HG03460 (cell line): ENCODE results near the gene FAM174C.
"Not testable (repeated sequence)": the region's sequence is repeated elsewhere in the genome, so short reads cannot be mapped to it uniquely, and the experiment has no call there.

Experiments used
- ATAC-seq: cut with Tn5 transposase; IDR thresholded peaks from one replicate; pipeline ENCODE4 v1.9.1; 2021; ENCODE audit not compliant: unreplicated experiment

Gene FAM174C

DNA sequence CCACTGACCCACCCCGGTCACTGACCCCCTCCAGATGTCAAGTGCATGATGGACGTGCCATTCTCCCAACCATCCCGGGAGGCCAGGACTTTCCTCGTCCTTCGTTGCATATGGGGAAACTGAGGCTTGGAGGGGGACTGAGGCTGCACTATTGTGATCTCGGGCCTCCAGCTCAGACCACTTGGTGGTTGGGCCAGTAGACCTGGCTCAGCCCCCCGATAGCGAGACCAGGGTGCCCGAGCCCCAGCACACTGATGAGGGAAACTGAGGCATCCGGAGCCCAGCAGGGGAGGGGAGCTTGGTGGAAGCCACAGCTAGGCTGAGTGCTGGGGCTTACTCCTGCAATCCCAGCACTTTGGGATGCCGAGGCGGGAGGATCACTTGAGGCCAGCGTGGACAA lies 20.7 kb downstream of the FAM174C start:
- no peak for ATAC-seq

DNA sequence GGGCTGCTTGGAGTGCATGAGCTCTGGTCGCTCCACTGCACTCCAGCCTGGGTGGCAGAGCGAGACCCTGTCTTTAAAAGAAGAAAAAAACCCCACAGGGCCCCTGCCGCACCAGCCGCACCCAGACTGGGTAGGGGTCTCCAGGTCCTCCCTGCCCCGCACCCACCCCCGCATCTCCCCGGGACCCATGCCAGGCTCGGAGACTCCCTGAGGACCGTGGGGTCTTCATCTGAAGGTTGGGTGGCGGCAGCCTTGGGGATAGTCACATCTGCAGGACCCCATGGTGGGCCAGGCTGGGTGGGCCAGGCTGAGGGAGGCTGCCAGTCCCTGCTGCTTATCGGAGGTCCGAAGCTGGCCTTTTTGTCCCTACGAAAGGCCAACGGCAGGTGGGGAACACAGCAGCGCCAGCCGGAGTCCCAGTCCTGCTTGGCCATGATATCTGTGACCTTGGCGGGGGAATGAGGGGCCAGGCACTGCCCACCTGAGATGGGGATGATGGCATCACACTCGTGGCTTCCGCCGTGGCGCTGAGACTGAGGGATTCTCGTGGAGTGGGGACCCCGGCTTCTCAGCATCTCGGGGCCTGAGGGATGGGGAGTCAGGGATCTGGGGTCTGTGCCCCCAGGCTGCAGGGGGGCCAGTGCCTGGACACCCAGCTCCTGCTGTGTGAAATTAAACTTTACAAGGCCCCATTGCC lies 21.4 kb downstream of the FAM174C start:
- ATAC-seq, result no peak

DNA sequence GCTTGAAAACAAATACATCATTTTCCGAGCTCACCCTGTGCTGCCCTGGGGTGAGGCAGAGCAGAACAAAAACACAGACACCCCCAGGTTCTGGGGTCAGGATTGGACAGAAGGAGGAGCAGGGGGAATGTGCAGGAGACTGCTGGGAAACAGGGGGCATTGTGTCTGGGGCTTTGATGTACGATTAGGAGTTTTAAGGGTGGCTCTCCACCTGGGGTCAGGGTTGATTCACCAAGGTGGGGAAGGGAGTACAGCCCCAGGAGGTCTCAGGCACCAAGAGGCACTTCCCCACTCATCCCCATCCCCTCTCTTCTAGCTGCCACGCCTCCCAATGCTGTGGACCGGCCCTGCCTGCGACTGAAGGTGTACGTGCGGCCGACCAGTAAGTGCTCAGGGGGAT lies 22.9 kb downstream of the FAM174C start:
- no peak for ATAC-seq

DNA sequence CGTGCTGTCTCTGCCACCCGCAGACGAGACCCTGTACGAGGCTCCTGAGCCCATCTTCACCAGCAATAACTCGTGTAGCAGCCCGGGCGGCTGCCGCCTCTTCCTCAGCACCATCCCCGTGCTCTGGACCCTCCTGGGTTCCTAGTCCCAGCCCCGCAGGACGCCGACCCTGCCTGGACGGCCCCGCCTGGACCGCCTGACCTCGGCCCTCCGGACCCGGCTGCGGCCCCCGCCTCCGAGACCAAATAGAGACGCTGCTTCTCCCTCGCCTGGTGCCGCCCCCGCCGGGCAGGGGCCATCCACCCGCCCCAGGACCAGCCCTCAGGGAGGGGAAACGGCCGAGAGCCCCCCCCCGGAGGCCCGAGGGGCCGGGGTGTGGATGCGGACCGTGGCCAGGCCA lies 24.5 kb downstream of the FAM174C start:
- no peak for ATAC-seq

DNA sequence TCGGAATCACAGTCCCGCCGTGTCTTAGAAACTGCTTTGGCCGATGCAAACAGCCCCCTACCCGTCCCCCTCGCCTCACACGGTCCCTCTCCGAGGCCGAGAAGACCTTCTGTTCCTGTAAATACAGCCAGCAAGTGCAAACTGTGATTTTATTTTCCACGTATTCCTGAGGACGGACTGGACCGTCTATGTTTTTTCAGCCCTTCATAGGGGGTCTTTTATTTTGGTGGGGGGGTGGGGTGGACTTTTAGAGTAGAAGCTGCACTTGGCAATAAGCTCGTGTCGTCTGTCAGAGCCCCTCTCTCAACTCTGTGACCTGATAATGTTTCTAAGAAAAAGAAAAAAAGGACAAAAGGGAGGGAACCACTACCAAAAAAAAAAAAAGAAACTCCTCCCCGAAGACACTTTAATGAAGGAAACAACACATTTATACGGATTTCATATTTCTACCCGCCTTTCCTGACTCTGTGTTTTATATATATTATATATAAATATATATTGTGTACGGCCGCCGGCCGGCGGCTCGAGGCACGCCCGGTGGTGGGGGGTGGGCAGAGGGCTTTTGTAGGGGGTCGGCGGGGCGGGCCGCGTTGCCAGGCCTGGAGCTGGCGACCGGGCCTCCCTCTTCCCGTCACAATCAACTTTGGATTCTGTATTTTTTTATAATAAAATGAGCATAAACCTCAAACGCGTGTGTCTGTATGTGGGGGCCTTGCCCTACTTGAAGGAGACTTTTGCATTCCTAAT lies 25.6 kb downstream of the FAM174C start:
- ATAC-seq, result no peak

DNA sequence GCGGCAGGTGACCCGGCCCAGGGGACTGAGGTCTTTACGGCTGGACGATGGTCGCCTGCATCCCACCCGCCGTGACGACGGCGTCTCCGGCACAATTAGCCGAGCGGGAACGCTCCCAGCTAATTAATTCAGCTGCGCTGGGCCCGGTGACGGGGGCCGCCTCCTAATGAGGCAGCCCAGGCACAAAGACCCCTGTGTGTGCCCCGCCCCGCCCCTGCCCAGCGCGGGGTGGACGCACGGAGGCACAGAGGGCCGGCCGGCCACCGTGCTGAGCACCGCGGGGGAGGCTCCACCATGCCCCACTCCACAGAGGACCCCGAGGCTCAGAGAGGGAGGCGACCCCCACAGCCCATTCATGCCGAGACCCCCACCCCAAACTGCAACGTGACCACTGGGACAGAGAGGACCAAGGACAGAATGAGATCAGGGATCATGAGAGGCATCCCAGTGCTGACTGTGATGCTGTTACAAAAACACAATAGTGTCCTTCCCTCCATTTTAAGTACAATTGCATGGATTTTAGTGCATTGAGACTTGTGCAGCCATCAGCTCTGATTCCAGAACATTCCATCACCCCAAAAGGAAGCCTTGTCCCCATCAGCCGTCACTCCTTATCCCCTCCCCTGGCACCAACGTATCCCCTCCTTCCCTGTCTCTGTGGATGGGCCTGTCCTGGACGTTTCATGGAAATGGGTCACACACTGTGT lies 27.4 kb downstream of the FAM174C start:
- no peak for ATAC-seq

DNA sequence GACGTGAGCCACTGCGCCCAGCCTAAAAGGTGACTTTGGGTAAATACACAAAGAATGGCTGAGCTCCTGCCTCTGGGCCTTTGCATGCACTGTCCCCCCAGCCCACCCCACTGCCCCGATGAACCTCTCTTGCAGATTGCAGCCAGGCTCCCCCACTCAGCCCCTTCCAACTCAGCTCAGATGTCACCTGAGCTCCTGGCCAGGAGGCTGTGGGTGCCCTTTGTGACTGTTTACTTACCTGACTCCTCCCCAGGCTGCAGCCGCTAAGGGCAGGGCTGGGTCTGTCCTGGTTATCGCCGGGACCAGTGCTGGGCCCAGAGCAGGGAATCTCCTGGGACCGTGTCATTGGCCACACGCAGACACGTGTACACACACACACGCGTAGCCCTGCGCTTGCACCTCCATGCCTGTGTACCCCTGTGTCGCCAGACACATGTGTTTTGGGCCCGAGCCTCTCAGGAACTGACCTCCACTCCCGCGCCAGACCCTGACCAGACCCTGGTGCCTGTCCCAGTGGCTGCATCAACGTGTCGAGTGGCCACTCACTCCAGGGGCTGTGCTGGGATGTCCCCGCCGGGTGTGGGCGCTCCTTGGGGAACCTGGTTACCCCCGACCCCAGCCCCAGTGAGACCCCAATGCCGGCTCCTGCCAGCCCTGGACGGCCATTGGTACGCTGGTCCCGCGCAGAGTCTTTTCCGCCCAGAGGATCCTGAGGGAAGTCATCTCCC lies 29.0 kb downstream of the FAM174C start:
- ATAC-seq, result no peak

DNA sequence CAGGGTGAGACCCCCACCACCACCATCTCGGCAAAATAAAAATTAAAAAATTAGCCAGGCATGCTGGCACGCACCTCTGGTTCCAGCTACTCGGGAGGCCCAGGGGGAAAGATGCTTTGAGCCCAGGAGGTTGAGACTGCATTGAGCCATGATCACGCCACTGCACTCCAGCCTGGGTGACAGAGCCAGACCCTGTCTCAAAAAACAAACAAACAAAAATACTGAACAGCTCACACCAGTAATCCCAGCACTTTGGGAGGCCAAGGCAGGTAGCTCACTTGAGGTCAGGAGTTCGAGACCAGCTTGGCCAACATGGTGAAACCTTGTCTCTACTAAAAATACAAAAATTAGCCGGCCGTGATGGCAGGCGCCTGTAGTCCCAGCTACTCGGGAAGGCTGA lies 30.0 kb downstream of the FAM174C start:
- not testable (repeated sequence) for ATAC-seq

DNA sequence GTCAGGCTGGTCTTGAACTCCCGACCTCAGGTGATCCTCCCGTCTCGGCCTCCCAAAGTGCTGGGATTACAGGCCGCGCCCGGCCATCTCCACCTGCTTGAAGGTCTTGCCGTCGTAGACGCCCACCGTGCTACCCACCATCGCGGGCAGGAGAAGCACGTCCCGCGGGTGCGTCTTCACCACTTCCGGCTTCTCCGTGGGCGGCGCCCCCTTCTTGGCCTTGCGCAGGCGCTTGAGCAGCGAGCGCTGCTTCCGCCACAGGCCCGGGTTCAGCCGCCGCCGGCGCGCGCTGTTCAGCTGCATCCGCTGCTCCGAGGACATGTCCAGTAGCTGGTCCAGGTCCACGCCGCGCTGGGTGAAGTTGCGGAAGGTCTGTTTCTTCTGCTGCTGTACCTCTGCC lies 32.0 kb downstream of the FAM174C start:
- no peak for ATAC-seq

DNA sequence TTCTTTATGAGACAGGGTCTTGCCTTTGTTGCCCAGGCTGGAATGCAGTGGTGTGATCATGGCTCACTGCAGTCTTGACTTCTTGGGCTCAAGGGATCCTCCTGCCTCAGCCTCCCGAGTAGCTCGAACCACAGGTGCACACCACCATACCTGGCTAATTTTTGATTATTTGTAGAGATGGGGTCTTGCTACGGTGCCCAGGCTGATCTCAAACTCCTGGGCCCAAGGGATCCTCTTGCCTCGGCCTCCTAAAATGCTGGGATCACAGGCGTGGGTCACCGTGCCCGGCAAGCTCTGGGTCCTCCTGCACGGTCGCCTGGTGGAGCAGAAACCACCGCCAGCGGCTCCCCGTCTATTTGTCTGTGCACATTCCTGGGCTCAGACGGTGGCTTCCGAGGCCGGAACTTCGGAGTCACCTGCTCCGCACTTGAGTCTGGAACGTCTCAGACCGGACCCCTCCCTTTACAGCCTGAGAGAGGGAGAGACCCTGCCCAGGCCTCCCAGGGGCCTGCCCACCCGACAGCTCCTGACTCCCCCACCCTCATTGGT lies 32.5 kb downstream of the FAM174C start:
- no peak for ATAC-seq

DNA sequence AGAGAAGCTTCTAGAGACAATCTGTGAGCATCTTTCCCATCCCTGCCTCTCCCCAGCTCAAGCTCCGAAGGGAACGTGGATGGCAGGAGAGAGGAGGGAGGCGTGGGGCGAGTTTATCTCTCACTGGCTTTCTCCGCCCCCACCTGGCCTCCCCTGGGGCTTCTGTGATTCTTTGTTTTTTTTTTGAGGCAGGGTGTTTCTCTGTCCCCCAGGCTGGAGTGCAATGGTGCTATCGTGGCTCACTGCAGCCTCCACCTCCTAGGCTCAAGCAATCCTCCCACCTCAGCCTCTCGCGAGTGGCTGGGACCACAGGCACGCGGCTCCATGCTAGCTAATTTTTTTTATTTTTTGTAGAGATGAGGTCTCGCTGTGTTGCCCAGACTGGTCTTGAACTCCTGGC lies 33.4 kb downstream of the FAM174C start:
- no peak for ATAC-seq

DNA sequence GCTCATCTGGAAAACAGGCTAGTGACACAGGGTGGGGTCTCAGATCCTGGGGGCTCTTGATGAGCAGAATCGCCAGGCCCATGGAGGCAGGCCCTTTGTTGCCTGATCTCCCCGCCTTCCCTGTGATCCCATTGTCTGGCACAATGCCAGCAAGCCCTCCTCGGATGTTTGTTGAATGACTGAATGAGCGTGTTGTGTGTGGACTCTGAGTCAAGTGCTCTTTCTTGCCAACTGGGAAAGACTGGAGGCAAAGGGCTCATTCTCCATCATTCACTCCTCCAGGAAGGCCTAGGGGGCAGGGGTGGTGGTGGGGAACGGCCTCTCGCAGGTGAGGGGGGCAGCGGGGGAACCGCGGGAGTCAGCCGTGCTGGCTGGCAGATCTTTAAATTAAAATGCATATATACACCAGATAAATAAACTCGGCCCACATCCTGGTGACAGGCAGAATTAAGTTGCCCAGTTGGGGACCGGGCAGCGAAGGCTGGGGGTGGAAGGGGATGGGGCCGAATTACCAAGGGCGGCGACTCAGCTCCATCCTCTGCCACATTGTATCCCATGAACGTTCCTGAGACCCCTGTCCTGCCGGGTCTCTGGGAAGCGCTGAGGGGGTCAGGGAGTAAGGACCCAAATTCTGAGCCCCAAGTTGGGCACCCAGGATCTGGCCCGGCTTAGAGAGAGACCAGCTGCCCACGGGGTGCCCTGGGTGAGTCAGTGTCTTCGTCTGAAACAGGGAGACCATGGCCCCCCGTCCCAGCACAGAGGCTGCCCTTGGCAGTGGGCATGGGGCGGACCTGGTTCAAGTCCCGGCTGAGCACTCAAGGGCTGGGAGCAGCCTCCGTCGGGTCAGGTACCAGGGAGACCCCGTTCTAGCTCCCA lies 34.9 kb downstream of the FAM174C start:
- ATAC-seq, result no peak

DNA sequence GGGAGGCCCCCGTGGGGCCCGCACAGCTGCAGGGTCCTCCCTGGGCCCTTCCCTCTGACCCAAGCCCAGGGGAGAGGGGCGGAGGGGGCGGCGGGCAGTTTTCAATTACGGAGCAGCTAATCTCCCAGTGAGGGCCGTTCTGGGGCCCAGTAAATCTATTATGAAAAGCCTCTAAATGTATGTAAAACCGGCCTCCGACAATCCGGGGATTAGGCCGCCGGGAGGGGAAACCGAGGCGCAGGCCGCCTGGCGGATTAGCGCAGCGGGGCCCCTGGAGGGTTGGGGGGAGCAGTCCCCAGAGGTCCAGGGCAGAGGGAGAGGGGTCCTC lies 35.5 kb downstream of the FAM174C start:
- no peak for ATAC-seq

DNA sequence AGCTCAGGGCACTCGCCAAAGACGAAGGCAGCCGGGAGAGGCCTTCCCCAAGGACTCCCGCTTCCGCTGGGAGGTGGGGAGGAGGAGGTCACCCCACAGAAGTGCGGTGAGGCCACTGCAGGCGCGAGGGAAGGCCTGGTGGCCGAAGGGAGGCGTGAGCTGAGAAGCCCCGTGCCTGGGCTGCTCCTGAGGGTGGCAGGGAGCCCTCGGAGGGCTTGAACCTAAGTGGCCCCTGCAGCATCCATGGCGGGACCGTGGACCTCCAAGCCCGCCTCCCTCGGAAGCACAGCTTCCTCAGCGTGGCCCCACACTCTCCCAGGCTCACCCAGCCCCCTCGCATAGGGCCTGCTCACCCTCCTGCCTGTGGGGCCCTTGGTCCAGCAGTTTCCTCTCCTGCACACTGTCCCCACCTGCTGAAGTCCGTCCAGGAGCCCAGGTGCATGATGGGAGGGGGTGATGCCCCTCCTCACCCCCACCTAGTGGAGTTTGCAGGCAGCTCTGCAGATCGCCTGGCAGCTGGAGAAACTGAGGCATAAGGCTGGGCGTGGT lies 36.3 kb downstream of the FAM174C start:
- ATAC-seq, result no peak

DNA sequence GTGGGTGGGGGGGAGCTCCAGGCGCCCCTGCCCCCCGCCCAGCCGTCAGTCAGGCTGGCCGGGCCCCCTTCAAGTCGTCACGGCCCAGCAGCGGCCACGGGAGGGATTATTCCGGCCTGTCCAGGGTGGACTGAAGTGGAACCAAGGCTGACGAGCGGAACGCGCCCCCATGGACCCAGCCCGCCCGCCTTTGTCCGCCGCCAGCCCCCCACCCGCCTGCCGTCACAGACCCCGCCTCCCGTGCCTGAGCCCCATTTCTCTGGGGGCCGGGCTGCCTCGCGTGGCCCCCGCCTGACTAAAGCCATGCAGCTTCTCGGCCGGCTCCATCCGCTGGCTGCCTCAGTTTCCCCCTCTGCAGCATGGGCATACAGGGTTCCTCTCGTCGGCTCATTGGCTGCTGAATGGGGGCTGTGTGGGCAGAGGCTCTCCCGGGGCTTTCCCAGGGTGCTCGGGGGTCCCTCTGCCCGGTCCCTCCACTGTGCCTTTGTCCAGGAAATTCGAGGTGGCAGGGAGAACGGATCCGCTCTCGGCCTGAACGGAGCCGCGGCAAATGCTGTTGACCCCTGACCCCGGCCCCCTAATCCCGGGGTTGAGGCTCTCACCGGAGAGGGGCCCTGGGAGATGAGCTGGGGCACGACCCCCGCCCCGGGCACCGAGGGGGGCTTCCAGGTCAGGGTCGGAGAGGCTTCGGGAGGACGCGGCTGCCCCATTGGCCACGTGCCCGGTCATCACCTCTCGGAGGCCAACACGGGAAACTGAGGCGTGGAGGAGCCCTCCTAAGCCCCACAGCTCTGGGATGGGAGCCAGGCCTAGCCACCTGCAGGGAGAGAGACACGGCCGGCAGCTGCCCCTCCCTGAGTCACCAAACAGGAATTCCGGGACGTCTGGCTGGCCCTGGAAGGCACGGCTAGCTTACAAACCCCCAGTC lies 37.7 kb downstream of the FAM174C start:
- no peak for ATAC-seq

DNA sequence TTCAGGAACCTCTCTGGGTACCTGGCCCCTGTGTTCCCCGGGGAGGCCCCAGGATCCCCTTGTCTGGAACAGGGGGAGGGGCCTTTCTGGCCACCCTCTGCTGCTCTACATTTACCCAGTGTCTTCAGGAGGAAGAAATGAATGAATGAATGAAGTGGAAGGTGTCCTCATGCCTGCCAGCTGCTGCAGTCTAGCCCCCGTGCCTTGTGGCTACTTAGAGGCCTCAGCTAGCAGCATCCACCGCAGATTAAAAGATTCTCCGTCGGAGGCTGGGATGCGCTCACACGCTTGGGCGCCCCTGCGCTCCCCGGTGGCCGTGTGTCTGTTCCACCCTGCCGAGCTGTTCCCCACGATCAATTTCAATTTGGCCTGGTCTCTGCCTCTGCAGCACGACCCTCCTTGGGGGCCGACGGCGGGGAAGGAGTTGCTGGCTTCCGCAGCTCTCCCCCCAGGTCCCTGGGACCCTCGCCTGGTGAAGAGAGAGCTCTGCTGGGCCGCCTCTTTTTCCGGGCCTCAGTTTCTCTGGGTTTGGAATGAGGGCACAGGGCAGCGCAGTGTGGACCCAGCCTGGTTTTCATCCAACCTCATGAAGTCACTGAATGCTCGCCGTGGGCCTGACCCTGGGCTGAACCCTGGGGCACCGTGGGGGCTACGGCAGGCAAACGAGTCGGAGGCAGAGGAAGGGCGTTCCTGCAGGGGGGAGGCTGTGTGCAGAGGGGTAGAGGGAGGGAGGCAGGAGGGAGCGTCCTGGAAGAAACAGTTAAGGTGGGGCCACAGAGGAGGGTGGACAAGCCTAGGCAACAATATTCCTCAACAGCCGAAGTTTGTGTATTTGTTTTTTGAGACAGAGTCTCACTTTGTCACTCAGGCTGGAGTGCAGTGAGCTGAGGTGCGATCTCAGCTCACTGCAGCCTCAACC lies 38.6 kb downstream of the FAM174C start:
- ATAC-seq, result no peak

DNA sequence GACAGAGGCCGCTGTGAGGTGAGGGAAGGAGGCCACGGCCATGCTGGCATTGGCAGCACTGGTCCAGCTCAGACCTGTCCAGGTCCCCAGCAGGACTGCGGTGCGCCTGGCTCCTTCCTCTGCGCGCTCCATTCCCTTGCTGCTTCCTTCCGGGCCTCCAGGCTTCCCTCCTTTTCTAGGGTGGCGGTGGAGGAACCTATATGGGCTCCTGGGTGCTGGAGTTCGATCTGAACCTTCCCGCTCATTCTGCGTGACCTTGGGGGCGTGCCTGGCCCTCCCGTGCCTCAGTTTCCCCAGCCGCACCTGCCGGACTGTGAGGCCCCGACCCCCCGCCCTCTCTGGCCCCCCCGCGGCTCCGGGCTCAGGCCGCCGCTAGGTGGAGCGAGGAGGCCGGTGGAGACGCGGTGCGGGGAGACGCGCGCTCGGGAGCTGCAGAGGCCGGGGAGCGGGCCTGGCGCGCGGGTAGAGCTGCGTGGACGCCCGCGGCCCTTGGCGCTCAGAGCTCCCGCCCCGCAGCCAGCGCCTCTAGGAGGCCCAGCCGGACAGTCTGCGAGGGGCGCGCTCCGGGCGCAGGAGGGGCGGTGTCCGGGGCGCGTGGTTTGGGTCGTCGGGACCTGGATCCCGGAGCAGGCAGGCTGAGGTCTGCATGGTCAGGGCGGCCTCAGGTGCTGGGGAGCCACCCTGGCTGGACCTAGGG lies 40.3 kb downstream of the FAM174C start:
- no peak for ATAC-seq
